Gastroesophageal sphincter (tissue), 3 donors: Measurements from ENCODE around the gene CDC5L.

ENCODE experiments used
- POLR2A ChIP-seq, 2 donors: fragments of 450-650 bp; IDR thresholded peaks; one replicate each; pipeline ENCODE4 v1.6.1; 2017; ENCODE audit warnings: antibody characterized with exemption in 2 of 2, mild to moderate bottlenecking in 2 of 2, moderate library complexity in 1 of 2
- TF ChIP-seq, protein P1 (sequence below), 4 experiments: fragments of 200-600 bp in 2 of 4; fragments of 450-650 bp in 2 of 4; sonication (generic) in 1 of 4; IDR thresholded peaks; one replicate each; pipeline ENCODE4 v1.5.1; 2017 to 2019; ENCODE audit warnings: antibody characterized with exemption in 4 of 4, mild to moderate bottlenecking in 2 of 4, moderate library complexity in 2 of 4

DNA sequence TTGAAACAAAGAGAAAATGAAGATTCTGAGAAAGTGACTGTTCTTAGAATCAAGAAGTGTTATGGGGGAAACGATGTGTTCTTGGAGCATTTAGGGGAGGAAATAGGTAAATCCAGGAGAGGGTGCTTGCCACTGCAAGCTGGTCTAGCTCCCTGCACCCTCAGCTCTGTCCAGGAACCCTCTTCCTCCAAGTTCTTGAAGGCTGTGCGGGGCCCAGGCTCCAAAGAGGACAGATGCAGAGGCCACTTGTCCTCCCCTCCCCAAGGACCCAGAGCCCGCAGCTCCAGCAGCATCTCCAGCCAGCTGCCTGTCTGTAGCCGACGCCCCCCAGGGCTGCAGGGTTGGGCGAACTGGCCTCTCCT, 87.9 kb downstream of the CDC5L start:
- TF ChIP-seq POLR2A (IDR thresholded peaks at IDR 0.05): no peak
- TF ChIP-seq, protein P1, sequence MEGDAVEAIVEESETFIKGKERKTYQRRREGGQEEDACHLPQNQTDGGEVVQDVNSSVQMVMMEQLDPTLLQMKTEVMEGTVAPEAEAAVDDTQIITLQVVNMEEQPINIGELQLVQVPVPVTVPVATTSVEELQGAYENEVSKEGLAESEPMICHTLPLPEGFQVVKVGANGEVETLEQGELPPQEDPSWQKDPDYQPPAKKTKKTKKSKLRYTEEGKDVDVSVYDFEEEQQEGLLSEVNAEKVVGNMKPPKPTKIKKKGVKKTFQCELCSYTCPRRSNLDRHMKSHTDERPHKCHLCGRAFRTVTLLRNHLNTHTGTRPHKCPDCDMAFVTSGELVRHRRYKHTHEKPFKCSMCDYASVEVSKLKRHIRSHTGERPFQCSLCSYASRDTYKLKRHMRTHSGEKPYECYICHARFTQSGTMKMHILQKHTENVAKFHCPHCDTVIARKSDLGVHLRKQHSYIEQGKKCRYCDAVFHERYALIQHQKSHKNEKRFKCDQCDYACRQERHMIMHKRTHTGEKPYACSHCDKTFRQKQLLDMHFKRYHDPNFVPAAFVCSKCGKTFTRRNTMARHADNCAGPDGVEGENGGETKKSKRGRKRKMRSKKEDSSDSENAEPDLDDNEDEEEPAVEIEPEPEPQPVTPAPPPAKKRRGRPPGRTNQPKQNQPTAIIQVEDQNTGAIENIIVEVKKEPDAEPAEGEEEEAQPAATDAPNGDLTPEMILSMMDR (IDR thresholded peaks at IDR 0.05): no peak
